Middle frontal gyrus (tissue), 1 donor: ENCODE results near the gene GDF2.

Source experiments
- DNase-seq: peaks from one replicate; pipeline ENCODE4 v3.0.0-alpha.2; 2015; ENCODE audit warnings: low spot score; ENCODE audit errors: extremely low spot score

Gene GDF2

DNA sequence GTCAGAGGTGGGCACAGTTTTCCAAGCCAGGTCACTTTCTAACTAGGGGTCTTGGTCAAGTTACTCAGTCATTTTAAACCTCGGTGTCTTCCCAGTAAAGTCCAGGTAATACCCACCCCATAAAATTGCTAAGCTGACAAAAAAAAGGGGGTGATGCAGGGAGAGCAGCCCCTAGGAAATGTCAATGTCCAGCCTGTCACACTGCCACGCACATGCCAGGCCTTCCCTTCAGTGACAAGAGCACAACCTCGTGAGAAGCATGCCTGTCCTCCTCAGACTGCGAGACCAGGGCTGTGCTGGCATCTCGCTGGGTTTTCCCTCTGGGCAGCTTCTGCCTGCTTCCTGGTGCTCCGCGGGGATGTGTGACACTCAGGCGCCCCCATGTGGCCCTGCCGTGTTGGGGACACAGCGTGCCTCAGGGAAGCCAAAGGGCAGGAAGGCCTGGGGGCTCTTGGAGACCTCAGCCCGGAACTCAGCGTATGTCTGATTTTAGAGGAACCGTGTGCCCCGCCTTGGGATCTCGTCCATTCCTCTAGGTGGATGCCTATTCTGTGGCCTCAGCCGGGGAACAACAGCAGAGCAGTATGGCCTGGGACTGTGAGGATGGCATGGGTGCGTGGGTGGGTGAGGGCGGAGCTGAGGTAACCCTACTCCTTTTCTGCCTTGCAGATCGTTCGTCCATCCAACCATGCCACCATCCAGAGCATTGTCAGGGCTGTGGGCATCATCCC is 10.2 kb upstream of the GDF2 start:
- peak; percentile 68 for DNase-seq

DNA sequence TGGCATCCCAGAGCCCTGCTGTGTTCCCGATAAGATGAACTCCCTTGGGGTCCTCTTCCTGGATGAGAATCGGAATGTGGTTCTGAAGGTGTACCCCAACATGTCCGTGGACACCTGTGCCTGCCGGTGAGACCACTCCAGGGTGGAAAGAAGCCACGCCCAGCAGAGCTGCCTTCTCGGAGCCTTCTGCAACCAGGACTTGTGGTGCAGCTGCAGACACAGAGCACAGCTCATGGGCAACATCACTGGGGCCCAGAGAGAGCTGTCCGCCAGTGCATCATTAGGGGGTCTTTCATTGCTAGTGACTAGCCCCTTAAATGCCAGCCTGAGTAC is 9.6 kb upstream of the GDF2 start:
- DNase-seq, result no peak

DNA sequence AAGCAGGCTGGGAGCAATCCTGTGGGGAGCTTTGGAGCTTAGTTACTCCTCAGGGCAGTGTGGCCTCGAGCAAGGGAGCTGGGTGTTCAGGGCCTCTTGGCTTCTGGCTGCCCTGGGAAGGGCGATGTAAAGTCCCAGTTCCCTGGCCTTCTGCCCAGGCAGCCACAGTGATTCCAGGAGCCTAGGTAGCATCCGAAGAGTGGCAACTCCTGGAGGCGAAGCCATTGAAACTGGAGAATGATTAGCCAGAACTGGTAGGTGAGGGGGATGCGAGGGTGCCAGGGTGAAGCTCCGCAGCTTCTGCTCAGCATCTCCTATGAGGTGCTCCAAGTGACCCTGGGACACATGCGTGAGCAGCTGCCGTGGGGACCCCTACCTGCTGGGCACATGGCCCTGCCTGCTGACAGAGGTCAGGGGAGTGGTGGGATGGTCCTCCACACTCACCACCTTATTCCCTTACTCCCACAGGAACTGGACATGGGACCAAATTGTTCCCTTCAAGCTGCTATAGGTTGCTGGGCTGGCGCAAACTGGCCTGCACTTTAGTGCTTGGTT is 7.8 kb upstream of the GDF2 start:
- DNase-seq, result no peak

DNA sequence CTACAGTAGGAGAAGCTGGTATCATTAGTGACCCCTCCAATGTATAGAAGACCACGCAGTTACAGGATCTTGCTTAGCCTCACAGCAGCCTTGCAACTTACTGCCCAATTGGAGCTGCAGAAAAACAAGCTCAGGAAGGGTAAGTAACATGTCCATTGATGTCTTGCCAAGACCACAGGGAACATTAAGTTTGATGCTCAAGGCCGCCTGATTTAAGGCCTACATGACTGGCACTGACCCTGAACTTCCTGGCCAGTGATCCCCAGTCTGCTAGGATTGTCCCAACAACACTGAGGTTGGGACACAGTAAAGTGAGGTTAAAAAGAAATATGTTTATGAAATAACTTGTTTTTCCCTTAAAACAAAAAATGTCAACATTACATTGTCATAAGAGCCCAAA is 6.8 kb upstream of the GDF2 start:
- no peak for DNase-seq

DNA sequence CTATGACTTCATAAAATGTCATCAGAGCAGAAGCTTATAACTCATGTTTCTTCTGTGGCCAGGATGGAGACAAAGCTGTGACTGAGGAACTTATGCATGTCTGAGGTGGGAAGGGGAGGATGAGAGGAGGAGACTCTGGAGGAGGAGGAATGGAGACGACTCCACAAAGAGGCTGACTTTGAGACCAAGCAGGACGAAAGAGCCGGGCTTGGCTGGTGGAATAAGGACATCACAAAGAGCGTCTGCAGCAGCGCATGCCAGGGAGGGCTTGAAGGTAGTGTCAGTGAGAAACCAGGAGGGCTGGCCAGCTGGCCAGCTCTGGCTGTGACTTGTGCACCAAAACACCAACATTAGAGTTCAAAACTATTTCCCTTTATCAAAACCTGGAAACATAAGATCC is 6.1 kb upstream of the GDF2 start:
- DNase-seq, result no peak

DNA sequence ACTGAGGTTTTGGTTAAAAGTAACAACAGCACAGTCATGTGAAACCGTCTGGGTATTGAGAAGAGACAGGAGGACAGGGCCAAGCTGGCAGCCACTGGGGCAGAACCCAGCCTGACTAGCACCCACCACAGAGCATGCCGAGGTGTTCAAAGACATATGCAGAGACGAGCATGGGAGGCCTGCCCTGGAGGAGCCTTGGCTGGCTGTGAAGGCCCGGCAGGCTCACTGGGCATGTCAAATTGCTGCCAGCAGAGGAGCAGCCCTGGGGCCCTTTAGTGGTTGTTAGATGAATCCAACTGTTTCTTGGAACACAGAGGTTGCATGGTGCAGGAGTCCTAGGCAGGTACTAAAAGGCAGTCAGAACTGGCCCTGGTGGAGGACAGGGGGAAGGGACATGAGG is 5.0 kb upstream of the GDF2 start:
- DNase-seq, result no peak

DNA sequence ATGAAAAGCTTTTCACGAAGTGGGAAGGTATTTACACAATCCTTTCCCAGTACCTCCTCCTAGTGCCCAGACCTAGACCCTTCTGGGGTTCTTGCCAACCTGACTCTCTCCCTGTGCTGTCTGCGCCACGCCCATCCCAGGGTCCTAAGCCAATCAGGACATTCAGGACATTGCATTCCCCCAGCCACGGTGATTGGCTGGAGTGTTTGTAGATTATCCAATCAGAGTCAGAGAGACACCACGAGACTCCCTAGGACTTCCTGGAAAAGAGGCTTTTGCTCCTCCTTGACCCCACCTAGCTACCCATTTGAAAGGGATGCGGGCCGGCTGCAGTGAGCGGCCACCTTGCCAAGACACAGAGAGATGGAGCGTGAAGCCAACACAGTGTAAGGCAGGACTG is 3.5 kb upstream of the GDF2 start:
- DNase-seq, result no peak

DNA sequence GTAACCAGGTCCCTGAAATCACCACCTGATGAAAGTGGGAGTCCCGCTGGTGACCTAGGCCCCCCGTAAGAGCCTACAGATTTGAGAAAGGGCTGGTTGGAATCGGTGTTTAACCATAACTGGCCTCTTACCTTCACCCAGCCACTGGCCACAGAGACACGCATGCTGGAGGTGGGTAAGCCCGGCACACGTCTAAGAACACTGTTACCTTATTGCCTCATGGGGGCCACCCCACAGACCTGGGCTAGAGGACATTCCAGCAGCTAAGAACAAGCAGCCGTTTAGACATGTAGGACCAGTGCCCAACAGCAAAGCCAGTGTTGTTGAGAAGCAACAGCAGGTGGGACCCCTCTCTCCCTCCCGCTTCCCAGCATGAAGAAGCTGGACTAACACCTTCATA is 2.5 kb upstream of the GDF2 start:
- DNase-seq, result no peak

DNA sequence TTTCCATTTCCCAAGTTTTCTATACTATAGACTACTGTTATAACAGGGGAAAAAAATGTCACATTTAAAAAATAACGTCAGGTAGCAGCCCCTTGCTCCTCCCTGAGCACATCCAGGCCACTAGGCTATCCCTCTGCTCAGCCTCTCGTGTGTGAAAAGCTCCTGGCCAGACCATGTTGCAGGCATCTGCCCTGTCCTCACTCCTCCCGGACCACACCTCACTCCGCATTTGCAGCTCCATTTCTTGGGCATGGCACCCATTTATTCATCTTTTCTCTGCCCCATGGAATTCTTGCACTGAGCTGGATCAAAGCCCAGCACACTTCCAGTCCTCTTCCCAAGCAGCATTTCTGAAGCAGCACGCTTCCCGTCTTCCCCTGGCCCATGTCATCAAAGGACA is 1.4 kb upstream of the GDF2 start:
- no peak for DNase-seq

DNA sequence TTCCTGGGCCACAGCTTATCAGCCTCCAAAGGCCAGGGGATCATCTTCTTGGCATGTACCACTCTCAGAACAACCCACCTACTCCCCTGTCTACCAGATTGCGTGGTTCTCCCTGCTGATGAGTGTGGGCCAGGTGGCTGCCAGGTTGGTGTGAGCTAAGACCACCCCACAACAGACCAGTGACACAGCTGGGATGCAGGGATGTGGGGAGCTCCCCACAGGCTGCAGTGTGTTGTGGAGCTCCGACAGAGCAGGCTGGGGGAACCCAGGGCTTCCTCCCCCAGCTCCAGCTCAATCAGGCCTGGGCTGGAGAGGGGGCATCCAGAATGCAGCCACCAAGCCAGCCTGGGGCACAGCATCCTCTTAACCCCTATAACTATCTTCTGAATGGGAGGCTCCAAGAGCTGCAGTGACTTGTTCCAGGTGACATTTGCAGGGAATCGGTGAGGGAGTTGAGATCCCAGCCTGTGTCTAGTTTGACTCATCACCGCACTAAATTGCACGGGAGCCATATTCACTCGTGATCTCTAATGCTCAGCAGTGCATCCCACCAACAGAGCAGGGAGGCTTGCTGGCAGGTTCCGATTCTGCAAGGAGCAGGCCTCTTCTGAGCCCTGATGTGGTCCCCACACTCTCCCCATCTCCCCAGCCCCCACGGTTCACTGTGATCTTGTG is 596 bp upstream of the GDF2 start:
- no peak for DNase-seq

DNA sequence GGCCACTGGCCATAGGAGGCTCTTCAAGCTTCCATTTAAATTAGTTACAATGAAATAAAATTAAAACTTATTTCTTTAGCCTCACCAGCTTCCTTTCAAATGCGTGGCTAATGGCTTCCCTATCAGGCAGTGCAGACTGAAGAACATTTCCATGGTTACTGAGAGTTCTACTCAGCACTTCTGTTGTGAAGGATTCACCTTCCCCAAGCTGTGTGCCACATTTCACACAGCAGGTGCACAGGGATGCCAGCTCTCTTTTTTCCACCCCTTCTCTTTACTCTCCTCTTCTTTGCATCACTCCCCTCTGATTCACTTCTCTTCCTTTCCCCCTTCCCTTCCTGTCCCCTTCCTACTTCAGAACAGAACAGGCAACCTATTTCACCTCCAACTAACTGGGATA is 833 bp downstream of the GDF2 start:
- DNase-seq, result no peak

DNA sequence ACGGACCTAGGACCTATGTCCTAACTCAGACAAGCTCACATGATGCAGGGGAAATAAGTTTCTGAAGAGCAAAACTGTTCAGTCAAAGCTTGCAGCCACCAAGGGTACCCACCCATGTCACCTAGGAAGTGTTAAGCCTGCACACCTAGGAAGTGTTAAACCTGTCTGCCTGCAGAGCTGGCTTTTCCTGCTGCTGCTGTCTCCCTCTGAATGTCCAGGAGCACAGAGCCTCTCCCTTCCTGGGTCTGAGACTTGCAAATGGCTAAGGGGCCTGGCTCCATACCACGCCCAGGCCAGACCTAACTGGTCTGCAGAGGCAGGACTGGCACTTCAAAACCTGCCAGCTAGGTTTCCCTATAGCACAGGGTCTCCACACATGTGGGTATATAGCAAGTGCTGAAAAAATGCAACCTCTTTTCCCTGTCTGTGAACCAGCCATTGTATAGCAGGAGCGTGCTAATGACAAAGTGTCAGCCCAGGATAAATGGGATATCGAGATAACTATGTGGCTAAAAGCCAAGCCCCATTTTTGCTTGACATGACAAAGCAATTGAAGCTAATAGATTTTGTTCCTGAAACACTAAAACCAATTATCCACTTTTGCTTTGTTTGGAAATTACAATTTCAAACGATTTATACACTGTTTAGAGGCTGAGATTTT is 1.5 kb downstream of the GDF2 start:
- DNase-seq, result no peak

DNA sequence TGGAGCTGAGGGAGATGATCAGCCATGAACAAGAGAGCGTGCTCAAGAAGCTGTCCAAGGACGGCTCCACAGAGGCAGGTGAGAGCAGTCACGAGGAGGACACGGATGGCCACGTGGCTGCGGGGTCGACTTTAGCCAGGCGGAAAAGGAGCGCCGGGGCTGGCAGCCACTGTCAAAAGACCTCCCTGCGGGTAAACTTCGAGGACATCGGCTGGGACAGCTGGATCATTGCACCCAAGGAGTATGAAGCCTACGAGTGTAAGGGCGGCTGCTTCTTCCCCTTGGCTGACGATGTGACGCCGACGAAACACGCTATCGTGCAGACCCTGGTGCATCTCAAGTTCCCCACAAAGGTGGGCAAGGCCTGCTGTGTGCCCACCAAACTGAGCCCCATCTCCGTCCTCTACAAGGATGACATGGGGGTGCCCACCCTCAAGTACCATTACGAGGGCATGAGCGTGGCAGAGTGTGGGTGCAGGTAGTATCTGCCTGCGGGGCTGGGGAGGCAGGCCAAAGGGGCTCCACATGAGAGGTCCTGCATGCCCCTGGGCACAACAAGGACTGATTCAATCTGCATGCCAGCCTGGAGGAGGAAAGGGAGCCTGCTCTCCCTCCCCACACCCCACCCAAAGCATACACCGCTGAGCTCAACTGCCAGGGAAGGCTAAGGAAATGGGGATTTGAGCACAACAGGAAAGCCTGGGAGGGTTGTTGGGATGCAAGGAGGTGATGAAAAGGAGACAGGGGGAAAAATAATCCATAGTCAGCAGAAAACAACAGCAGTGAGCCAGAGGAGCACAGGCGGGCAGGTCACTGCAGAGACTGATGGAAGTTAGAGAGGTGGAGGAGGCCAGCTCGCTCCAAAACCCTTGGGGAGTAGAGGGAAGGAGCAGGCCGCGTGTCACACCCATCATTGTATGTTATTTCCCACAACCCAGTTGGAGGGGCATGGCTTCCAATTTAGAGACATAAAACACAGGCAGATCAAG is 3.3 kb downstream of the GDF2 start:
- DNase-seq, result no peak

DNA sequence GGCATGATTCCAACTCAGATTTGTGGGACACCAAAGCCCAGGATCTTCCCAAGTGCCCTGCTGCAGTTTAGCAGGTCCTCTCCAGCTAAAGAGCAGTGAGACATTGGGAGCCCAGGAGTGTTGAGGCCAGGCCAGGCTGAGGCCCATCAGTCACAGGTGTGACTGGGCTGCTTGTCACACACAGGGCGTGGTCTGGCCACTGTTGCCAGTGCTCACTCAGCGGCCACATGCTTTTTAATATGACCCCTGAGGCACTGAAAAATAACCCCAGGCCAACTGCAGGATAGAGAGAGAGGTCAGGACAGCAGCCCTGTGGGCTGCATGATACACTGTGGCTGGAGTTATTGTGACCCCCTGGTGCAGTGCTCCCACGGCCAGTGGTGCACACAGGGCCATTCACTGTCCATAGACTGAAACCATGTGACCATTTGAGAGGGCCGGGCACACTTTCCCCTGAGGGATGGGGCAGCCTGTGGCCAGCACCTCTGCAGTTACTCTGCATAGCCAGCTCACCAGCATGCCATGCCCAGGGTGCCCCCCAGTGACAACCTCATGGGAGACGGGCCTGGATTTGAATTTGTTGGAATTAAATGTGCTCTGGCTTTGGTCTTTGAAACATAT is 4.2 kb downstream of the GDF2 start:
- no peak for DNase-seq

DNA sequence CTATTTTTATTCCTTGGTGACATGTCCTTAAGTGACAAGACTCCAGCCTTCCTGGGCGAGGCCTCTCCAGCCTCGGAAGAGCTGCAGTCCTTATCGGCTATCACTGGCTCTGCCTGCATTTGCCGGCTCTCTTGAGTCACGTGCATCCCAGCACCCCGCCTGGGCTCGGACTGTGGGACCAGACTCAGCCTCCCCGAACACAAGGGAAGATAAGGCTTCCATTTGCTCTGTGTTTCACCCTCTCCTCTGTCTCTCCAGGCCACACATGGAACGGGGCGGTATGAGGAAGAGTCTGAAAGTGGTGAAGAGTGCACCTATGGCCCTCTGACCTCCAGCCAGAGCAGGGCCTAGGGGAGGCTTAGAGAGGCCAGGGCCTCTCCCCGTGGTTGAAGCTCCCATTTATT is 4.7 kb downstream of the GDF2 start:
- DNase-seq, result no peak

DNA sequence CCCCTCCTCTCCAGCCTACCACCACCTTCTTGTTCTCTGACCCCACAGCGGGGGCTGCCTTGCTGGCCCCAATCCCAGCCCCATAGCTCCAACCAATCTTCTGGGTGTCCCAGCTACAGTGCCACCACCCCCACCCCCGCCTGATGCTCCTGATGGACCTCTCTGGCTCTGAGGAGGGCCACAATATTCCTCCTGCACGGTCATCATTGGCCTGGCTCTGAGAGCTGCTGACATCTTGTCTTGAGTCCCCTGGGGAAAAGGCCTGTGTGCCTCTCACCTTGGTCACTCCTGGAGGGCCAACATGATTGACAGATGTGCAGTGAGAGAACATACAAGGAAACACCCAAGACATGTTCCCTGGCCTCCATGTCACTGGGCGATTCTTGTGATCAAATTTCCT is 7.6 kb downstream of the GDF2 start:
- DNase-seq, result no peak

DNA sequence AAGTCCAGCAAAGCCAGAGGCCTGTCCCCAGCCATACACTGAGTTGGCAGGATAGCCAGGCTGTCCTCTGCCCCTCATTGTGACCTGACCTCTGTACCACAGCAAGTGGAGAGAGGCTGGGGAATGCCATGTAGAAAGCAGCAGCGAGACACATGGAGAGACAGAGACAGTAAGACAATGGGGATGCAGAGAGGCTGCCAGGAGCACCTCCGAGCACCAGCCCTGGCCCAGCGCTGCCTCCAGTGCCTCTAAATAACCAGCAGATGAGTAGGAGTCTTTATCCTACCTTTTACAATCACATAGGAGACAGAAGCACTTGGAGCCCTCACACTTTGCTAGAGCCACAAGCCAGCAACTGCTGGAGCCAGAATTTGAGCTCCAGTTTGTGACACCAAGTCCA is 8.1 kb downstream of the GDF2 start:
- DNase-seq, result no peak

DNA sequence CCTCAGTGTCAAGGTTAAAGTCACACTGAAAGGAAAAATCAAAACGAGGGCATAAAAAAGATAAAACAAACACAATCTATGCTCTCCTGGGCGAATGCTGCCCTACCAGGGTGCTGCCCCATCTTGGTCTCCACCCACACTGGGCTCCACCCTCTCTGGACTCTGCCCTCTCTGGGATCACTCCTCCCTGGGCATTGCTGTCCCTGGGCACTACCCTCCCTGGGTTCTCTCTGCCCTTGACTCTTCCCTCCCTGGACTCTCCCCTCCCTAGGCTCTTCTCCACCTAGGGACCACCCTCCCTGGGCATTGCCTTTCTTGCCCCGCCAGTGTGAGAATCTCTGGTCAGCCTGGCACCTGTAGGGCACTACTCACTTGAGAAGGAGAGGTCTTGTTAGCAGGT is 8.6 kb downstream of the GDF2 start:
- no peak for DNase-seq

DNA sequence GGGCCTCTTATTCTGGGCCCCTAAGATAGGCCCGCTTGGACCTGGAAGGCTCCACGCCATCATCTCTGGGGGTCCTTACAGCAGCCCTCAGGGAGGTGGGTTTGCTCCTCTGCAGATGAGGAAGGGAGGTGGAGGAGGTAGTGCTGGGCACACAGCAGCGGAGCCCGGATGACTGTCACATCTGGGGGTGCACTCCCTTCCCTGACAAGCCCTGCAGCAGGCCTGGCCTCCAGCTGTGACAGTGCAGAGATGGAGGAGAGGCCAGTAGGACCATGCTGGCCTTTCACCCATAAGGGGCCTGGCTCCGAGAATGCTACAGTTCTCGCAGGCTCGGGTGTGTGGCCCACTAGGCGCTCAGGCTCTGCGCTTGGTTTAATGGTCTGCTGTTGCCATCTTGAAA is 9.2 kb downstream of the GDF2 start:
- DNase-seq, result no peak

DNA sequence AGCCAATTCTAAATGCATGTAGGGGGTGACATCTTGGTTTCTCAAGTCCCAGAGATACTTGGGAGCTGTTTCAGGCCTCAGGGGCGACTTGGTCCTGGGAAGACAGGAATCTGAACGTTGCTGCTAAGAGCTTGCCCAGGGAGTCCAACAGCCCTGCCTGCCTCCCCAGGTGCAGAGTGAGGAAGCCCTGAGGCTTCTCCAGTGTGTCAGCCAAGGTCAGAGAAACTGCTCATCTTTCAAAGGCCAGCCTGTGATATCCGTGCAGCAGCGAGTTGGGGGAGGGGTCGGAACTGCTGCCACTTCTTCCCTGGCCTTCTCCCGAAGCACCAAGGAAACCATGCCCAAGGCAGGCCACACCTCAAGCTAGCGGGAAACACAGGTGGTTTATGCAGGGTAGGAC is 9.7 kb downstream of the GDF2 start:
- no peak for DNase-seq

DNA sequence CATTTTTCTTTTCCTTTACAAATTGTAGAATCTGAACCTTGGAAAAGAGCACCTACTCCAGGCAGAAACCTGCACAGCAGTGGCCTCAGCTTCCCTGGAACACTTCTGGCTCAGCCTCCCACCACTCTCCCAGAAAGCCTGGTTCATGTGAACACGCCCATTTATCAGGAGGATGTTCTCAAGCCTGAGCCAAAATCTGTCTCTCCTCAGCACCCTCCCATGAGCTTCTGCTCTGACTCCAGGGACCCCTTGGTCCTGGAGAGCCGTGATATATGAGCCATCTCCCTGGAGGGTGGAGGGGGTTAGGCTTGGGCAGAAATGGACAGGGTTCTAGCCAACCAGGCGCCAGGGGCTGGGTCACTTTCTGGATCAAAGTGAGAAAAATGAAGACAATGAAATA is 10.1 kb downstream of the GDF2 start:
- no peak for DNase-seq
